Tongue (tissue), 2 donors: Measurements from ENCODE around the gene CCDC116. TPM values are rescaled to one million over a fixed set of nuclear protein-coding genes. Genes with fewer than 3 reads are reported as not detected.
"Not testable (repeated sequence)": the region's sequence is repeated elsewhere in the genome, so short reads cannot be mapped to it uniquely, and the experiment has no call there.

Experiments
- DNase-seq: peaks from one replicate; pipeline ENCODE4 v3.0.0-alpha.2; 2015
- total RNA-seq: library from RNA; depleted of rRNA; stranded (reverse); fragments of >200 nt; gene quantifications from one replicate; pipeline ENCODE4 v1.2.3, GENCODE V29; 2014

CCDC116 gene
- total RNA-seq, 1 donor from 2014 or later = not detected

- DNase-seq = not testable (repeated sequence)
These were observed 22.9 kb upstream of the CCDC116 start for GRCh38 chr22:21609556-21610157.

GRCh38 chr22:21611210-21611977, 21.2 kb upstream of the CCDC116 start:
- no peak for DNase-seq

GRCh38 chr22:21612858-21613257, 19.7 kb upstream of the CCDC116 start:
- DNase-seq = no peak

- DNase-seq = no peak
These were observed 18.9 kb upstream of the CCDC116 start for GRCh38 chr22:21613553-21614233.

- no peak for DNase-seq
These were observed 16.8 kb upstream of the CCDC116 start for GRCh38 chr22:21615731-21616130.

GRCh38 chr22:21617337-21617736, 15.2 kb upstream of the CCDC116 start:
- not testable (repeated sequence) for DNase-seq

- no peak for DNase-seq
These were observed 11.5 kb upstream of the CCDC116 start for GRCh38 chr22:21621025-21621424.

GRCh38 chr22:21622011-21622918, 10.3 kb upstream of the CCDC116 start:
- no peak for DNase-seq

- DNase-seq = peak; percentile 74
These were observed 9.5 kb upstream of the CCDC116 start for GRCh38 chr22:21622919-21623647.

- DNase-seq = no peak
These were observed 9.0 kb upstream of the CCDC116 start for GRCh38 chr22:21623648-21623970.

GRCh38 chr22:21624120-21624879, 8.3 kb upstream of the CCDC116 start:
- DNase-seq = peak; percentile 52

GRCh38 chr22:21624880-21625791, 7.4 kb upstream of the CCDC116 start:
- no peak for DNase-seq

- DNase-seq = no peak
These were observed 6.4 kb upstream of the CCDC116 start for GRCh38 chr22:21626073-21626734.

GRCh38 chr22:21626735-21627469, 5.7 kb upstream of the CCDC116 start:
- DNase-seq = no peak

- no peak for DNase-seq
These were observed 3.9 kb upstream of the CCDC116 start for GRCh38 chr22:21628386-21629254.

GRCh38 chr22:21629255-21630149, 3.1 kb upstream of the CCDC116 start, which contains the start of gene YDJC:
TSS of gene YDJC (minus strand) at chr22:21630022. CDS start at chr22:21630014, 8 bp downstream.
- DNase-seq = peak; percentile 95
